ENCODE data around the gene CLIC5. TPM values are rescaled to one million over a fixed set of nuclear protein-coding genes. Genes with fewer than 3 reads are reported as not detected.

CLIC5 gene
- total RNA-seq, 2 donors from 2014 or later, result 2.2 to 2.6 TPM

DNA sequence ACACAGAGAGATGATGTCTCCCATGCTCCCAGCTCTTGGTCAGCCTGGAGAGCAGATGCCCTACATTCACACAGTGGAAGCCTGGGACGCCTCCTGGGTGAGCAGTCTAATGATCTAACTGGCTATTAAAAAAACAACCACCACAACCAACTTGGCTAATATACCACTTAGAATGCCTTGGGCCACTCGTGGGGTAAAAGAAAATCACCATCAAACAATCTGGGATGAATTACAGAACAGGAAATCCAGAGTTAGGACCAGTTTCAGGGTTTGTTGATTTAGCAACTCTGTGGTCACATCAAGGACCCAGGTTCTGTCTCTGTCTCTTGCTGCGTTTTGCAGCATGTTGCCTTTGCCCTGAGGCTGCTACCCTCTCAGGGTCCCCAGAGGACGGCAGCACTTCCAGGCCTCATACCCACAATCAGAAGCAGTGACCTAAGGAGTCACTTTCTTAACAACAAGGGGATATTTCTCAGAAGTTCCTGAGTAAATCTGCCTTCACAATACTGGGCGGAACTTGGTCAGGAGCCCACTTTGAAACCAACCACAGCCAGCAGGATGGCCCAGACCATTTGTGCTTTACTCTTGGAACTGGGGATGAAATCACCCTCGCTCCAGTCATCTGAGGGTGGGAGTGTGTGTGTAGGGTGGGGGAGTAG lies 118.7 kb downstream of the CLIC5 start:
- ATAC-seq (ENCODE audit: insufficient number of reproducible peaks, low FRiP score, low read depth), result no peak
- no peak overlapping the region for H3K27ac ChIP-seq

GRCh38 chr6:45895569-45895968 lies 120.1 kb downstream of the CLIC5 start:
- no peak overlapping the region for H3K4me3 ChIP-seq
- H3K36me3 ChIP-seq, result no peaks in the 10 kb centered on the region
- no peaks in the 10 kb centered on the region for H3K9me3 ChIP-seq
- no peak overlapping the region for H3K27ac ChIP-seq
- no peak for DNase-seq (ENCODE audit: low spot score)
- H3K27me3 ChIP-seq (replicated peaks; ENCODE audit: insufficient read depth), result no peaks in the 10 kb centered on the region
- no peaks in the 10 kb centered on the region for H3K4me1 ChIP-seq (ENCODE audit: control insufficient read depth in 1 of 2, low read depth in 2 of 2)
- no peak for ATAC-seq (ENCODE audit: insufficient number of reproducible peaks, low FRiP score, low read depth)
- no peak for TF ChIP-seq CTCF (IDR thresholded peaks at IDR 0.05)

More for the DNA sequence above, 118.7 kb downstream of the CLIC5 start:
- no peak overlapping the region for H3K4me3 ChIP-seq
- no peaks in the 10 kb centered on the region for H3K9me3 ChIP-seq
- no peak for DNase-seq (ENCODE audit: low spot score)
- H3K36me3 ChIP-seq, result no peaks in the 10 kb centered on the region
- TF ChIP-seq CTCF (IDR thresholded peaks at IDR 0.05), result no peak
- no peaks in the 10 kb centered on the region for H3K4me1 ChIP-seq (ENCODE audit: control insufficient read depth in 1 of 2, low read depth in 2 of 2)
- H3K27me3 ChIP-seq (replicated peaks; ENCODE audit: insufficient read depth), result no peaks in the 10 kb centered on the region

DNA sequence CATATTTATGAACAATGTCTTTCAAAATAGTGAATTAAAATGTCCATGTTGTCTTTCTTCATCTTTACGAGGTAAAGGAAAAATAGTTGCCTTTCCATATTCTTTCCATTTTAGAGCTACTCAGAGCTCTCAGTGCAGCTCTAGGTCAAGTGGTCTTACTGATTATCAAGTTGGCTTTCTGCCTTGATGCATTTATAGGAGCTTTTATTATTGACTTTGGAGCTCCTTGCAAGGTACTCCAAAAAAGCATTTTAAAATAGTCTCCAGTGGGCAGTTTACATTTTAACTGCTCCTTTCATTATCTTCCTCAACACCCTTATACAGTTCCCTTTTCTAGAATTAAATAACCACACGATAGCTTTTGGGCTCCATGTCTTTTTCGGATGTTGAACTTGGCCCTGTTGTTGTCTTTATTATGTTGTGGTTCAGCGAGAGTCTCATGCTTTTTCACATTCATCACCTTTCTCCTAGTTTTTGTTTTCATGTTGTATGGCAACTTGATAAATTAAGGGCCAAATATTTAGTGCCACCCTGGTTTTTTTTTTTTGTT lies 122.9 kb downstream of the CLIC5 start:
- ATAC-seq (ENCODE audit: insufficient number of reproducible peaks, low FRiP score, low read depth) (no peak), DNase-seq (ENCODE audit: low spot score) (no peak)
- no peaks in the 10 kb centered on the region for H3K4me1 ChIP-seq (ENCODE audit: control insufficient read depth in 1 of 2, low read depth in 2 of 2)
- H3K4me3 ChIP-seq, result no peak overlapping the region
- H3K9me3 ChIP-seq, result no peaks in the 10 kb centered on the region
- no peaks in the 10 kb centered on the region for H3K27me3 ChIP-seq (replicated peaks; ENCODE audit: insufficient read depth)
- no peak for TF ChIP-seq CTCF (IDR thresholded peaks at IDR 0.05)
- no peaks in the 10 kb centered on the region for H3K36me3 ChIP-seq
- H3K27ac ChIP-seq, result no peak overlapping the region

DNA sequence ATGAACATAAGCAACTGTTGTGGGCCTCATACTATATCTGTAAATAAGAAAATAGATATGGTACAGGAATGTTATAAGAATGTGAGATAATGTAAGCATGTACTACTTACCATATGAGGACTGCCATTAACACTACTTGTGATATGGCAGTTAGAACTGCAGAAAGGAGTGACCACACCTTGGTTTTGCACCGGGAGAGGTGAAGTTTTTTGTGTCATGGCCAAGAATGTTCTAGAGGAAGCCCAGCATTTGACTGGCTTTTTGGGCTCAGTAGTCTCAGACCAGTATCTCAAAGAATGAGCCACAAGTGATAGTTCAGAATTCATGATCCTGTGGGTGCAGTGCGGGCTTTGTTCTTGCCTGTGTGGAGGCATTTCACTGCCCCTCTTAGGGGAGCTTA lies 123.5 kb downstream of the CLIC5 start:
- no peaks in the 10 kb centered on the region for H3K4me1 ChIP-seq (ENCODE audit: control insufficient read depth in 1 of 2, low read depth in 2 of 2)
- no peaks in the 10 kb centered on the region for H3K9me3 ChIP-seq
- no peak overlapping the region for H3K4me3 ChIP-seq
- H3K27me3 ChIP-seq (replicated peaks; ENCODE audit: insufficient read depth), result no peaks in the 10 kb centered on the region
- no peak overlapping the region for H3K27ac ChIP-seq
- DNase-seq (ENCODE audit: low spot score) (no peak), ATAC-seq (ENCODE audit: insufficient number of reproducible peaks, low FRiP score, low read depth) (no peak)
- no peaks in the 10 kb centered on the region for H3K36me3 ChIP-seq
- TF ChIP-seq CTCF (IDR thresholded peaks at IDR 0.05), result no peak

- H3K36me3 ChIP-seq, result no peaks in the 10 kb centered on the region
- no peak for TF ChIP-seq CTCF (IDR thresholded peaks at IDR 0.05)
- H3K4me3 ChIP-seq, result no peak overlapping the region
- ATAC-seq (ENCODE audit: insufficient number of reproducible peaks, low FRiP score, low read depth) (no peak), DNase-seq (ENCODE audit: low spot score) (no peak)
- H3K27me3 ChIP-seq (replicated peaks; ENCODE audit: insufficient read depth), result no peaks in the 10 kb centered on the region
- H3K4me1 ChIP-seq (ENCODE audit: control insufficient read depth in 1 of 2, low read depth in 2 of 2), result no peaks in the 10 kb centered on the region
- no peak overlapping the region for H3K27ac ChIP-seq
- no peaks in the 10 kb centered on the region for H3K9me3 ChIP-seq
These were observed 128.9 kb downstream of the CLIC5 start for GRCh38 chr6:45886776-45887175.

Data from thoracic aorta (tissue), 2 donors.